OCI-M2 (cell line): ENCODE results near the gene PAPPA.

Source experiments
- DNase-seq: peaks from one replicate; lab custom pipeline; 2025; ENCODE audit not compliant: unreplicated experiment; lab: John Stamatoyannopoulos, UW

The PAPPA gene

GRCh38 chr9:116342941-116343340 is 189.3 kb downstream of the PAPPA start:
- no peak for DNase-seq

- DNase-seq, result no peak
Measured at GRCh38 chr9:116344416-116344815, 190.8 kb downstream of the PAPPA start.

- DNase-seq, result no peak
Measured at GRCh38 chr9:116345393-116345792, 191.8 kb downstream of the PAPPA start.

- no peak for DNase-seq
Measured at GRCh38 chr9:116345817-116346216, 192.2 kb downstream of the PAPPA start.

- no peak for DNase-seq
Measured at GRCh38 chr9:116349684-116350083, 196.1 kb downstream of the PAPPA start.

- DNase-seq, result no peak
Measured at GRCh38 chr9:116350213-116350612, 196.6 kb downstream of the PAPPA start.

- DNase-seq, result no peak
Measured at GRCh38 chr9:116352958-116353357, 199.4 kb downstream of the PAPPA start.

GRCh38 chr9:116355153-116355921 is 201.7 kb downstream of the PAPPA start:
- no peak for DNase-seq

GRCh38 chr9:116358251-116358650 is 204.7 kb downstream of the PAPPA start:
- no peak for DNase-seq

GRCh38 chr9:116360016-116360415 is 206.4 kb downstream of the PAPPA start:
- no peak for DNase-seq

- no peak for DNase-seq
Measured at GRCh38 chr9:116360989-116361388, 207.4 kb downstream of the PAPPA start.

GRCh38 chr9:116361547-116361946 is 208.0 kb downstream of the PAPPA start:
- DNase-seq, result no peak

GRCh38 chr9:116362493-116362892 is 208.9 kb downstream of the PAPPA start:
- no peak for DNase-seq

GRCh38 chr9:116365056-116365471 is 211.5 kb downstream of the PAPPA start:
- DNase-seq, result no peak

GRCh38 chr9:116366241-116366640 is 212.7 kb downstream of the PAPPA start:
- DNase-seq, result no peak

- no peak for DNase-seq
Measured at GRCh38 chr9:116368680-116369079, 215.1 kb downstream of the PAPPA start.

GRCh38 chr9:116369706-116370105 is 216.1 kb downstream of the PAPPA start:
- no peak for DNase-seq

GRCh38 chr9:116370556-116370955 is 217.0 kb downstream of the PAPPA start:
- DNase-seq, result no peak

- no peak for DNase-seq
Measured at GRCh38 chr9:116372081-116372673, 218.6 kb downstream of the PAPPA start.

- no peak for DNase-seq
Measured at GRCh38 chr9:116372786-116373185, 219.2 kb downstream of the PAPPA start.

GRCh38 chr9:116377179-116377798 is 223.7 kb downstream of the PAPPA start:
- DNase-seq, result no peak

- no peak for DNase-seq
Measured at GRCh38 chr9:116378873-116379272, 225.3 kb downstream of the PAPPA start.
